Lower leg skin (tissue), 3 donors: ENCODE results near the gene ADAMTSL1.

Experiments used
- CTCF ChIP-seq, 3 donors: fragments of 450-650 bp; IDR thresholded peaks; one replicate each; pipeline ENCODE4 v1.5.1; 2016; ENCODE audit warnings: antibody characterized with exemption in 3 of 3, mild to moderate bottlenecking in 3 of 3, moderate library complexity in 2 of 3
- POLR2A ChIP-seq, 2 donors: fragments of 450-650 bp; IDR thresholded peaks; one replicate each; pipeline ENCODE4 v1.6.1; 2016 to 2017; ENCODE audit warnings: antibody characterized with exemption in 2 of 2, mild to moderate bottlenecking in 1 of 2, moderate library complexity in 1 of 2

- TF ChIP-seq POLR2A (IDR thresholded peaks at IDR 0.05), result no peak
- TF ChIP-seq CTCF (IDR thresholded peaks at IDR 0.05), result no peak
Measured at GRCh38 chr9:18721267-18721994, 247.5 kb downstream of the ADAMTSL1 start.
